NCI-H446 treated with DMSO at 0.1 percent for 48 hours (cell line): ENCODE data around the gene FER.
"Not testable (repeated sequence)": the region's sequence is repeated elsewhere in the genome, so short reads cannot be mapped to it uniquely, and the experiment has no call there.

Experiments used
- DNase-seq: peaks from one replicate; lab custom pipeline; 2025; lab: John Stamatoyannopoulos, UW

Gene FER

GRCh38 chr5:108747111-108747773, 455 bp upstream of the FER start:
- no peak for DNase-seq

- peak; percentile 98 for DNase-seq
Observed at GRCh38 chr5:108748401-108749127, 867 bp downstream of the FER start.

DNA sequence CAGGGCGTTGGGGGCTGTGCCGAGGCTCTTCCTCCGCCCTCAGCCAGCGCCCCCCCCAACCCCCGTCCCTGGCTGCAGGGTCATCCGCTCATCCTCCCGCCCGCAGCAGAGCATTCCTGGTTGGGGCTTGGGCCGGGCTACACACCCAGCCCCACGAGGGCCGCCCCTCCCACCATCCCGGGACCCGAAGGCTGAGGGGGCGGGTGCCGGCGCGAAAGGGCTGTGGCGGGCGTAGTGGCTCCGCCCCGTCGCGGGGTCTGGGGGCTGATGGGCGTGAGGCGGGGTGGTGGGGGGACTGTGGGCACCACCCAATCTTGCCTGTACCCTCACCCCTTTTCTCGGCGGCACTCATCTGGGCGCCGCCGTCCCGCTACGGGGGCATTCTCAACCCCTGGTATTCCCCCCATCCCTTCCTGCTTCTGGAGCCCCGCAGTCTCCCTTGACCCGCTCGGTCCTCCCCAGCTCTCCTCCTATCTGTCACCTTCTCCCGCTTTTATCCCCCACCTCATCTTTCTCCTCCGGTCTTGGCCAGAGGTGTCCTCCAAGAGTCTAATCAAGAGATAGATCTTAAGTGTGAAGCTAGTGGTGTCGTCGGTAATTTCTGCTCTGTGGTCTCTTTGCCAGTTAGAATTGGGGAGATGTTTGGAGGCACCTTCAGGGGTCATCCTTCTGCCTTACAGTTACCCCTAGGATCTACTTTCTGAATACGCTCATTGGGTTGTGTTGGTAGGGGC, 1.6 kb downstream of the FER start:
- no peak for DNase-seq

GRCh38 chr5:108753331-108753730, 5.6 kb downstream of the FER start:
- DNase-seq, result no peak

DNA sequence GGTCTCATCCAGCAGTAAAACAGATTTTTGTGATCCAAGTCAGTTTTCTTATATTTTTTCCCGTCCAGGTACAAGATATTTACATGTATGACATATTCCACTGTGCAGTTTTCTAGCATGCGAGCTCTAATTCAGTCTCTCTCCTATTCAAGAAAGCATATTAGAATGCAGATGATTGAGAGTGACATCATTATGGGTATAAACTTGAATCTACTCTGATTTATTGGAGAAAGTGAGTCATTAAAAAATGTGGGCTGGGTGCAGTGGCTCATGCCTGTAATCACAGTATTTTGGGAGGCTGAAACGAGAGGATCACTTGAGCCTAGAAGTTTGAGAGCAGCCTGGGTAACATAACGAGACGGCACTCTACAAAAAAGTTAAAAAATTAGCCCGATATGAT, 6.2 kb downstream of the FER start:
- no peak for DNase-seq

DNA sequence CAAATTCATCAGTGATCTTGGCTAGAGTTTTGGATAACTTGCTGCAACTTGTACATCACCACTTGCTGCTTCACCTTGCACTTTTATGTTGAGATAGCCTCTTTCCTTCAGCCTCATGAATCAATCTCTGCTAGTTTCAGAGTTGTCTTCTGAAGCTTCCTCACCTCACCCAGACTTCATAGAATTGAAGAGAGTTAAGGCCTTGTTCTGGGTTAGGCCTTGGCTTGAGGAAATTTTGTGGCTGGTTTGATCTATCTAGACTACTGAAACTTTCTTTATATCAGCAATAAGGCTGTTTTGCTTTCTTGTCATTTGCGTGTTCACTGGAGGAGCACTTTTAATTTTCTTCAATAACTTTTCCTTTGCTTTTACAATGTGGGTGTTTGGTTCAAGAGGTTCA, 12.8 kb downstream of the FER start:
- DNase-seq, result no peak

- DNase-seq, result no peak
Observed at GRCh38 chr5:108762660-108763059, 15.0 kb downstream of the FER start.

- DNase-seq, result no peak
Observed at GRCh38 chr5:108763222-108763916, 15.7 kb downstream of the FER start.

DNA sequence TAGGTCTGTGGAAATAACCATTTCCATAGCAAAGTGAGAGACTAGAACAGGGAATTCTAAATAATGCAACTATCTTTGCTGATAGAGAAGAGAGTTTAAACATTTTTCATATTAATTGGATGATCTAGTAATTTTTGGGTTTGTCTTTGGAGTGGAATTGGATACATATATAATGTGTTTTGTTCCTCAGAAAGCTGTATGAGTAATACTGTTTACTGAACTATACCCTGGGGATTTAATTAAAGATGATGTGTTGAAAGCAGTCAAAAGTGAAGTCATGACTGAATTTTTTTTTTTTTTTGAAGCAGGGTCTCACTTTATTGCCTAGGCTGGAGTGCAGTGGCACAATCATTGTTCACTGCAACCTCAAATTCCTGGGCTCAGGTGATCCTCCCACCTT, 17.9 kb downstream of the FER start:
- peak; percentile 62 for DNase-seq

DNA sequence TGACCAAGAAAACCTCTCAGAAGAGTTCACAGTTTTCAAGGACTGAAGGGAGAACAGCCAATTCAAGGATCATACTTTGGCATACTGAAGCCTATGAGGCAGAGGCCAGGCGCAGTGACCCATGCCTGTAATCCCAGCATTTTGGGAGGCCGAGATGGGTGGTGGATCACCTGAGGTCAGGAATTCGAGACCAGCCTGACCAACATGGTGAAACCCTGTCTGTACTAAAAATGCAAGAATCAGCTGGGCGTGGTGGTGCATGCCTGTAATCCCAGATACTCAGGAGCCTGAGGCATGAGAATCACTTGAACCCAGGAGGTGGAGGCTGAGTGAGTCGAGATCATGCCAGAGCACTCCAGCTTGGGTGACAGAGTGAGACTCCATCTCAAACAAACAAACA, 19.2 kb downstream of the FER start:
- not testable (repeated sequence) for DNase-seq

- no peak for DNase-seq
Observed at GRCh38 chr5:108769352-108769751, 21.7 kb downstream of the FER start.

GRCh38 chr5:108772626-108773025, 24.9 kb downstream of the FER start:
- DNase-seq, result no peak

DNA sequence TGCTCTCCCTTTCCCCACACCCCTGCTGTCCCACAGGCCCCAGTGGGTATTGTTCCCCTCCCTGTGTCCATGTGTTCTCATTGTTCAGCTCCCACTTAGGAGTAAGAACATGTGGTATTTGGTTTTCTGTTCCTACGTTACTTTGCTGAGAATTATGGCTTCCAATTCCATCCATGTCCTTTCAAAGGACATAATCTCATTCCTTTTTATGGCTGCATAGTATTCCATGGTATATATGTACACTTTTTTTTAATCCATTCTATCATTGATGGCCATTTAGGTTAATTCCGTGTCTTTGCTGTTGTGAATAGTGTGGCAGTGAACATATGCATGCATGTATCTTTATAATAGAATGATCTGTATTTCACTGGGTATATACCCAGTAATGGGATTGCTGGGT, 25.6 kb downstream of the FER start:
- DNase-seq, result no peak

- not testable (repeated sequence) for DNase-seq
Observed at GRCh38 chr5:108774079-108774478, 26.4 kb downstream of the FER start.

GRCh38 chr5:108777582-108777981, 29.9 kb downstream of the FER start:
- DNase-seq, result not testable (repeated sequence)

DNA sequence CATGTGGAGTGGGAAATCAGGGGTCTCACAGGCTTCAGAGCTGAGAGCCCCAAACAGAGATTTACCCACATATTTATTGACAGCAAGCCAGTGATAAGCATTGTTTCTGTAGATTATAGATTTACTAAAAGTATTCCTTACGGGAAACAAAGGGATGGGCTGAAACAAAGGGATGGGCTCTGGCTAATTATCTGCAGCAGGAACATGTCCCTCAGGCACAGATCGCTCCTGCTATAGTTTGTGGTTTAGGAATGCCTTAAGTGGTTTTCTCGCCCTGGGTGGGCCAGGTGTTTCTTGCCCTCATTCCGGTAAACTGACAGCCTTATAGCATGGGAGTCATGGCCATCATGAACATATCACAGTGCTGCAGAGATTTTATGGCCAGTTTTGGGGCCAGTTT, 36.9 kb downstream of the FER start:
- not testable (repeated sequence) for DNase-seq

DNA sequence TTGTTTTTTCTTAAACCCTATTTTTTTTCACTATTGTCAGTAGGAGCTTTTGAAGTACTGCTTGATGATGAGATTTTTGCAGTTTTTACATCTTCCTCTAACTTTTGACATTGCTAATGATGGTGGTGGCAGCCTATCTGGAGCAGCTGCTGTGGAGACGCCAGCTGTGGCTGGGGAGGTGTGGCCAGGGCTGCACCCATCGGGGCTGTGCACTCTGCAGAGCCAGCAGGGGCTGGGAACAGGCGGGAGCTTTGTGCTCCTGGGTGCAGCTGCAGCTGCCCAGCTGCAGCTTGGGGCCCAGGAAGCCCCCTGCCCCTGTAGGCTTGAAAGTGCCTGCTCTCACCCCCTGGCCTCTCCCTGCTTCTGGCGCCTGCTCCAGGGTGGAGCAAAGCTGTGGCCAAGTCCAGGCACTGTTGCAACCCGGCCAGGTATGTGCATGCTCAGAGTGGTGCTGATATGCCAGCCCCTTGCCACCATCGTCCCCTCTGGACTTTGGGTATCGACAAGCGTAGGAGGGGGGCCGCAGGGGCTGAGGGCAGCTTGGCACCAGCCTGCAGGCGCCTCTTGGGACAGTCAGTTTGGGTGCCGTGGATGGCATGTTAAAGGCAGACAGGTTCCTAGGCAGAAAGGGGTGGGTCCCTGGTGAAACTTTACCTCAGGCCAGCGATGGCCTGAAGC, 39.2 kb downstream of the FER start:
- no peak for DNase-seq

DNA sequence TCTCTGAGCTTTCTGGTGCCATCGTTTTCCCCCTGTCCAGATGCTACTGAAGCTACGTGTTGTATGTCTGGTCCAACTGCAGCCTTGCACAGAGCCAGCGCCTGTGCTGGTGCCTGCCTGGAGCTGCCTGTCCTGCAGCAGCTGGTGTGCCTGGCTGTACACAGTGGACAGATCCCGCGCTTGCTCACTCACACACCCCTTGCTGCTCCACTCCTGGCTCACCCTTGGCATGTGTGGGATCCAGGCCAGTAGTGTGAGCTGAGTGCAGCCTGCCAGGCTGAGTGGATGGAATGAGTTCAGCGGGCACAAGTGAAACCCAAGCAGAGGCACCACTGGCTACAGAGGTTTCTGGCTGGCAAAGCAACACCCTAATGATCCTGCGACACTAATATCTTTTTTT, 40.4 kb downstream of the FER start:
- peak; percentile 82 for DNase-seq

DNA sequence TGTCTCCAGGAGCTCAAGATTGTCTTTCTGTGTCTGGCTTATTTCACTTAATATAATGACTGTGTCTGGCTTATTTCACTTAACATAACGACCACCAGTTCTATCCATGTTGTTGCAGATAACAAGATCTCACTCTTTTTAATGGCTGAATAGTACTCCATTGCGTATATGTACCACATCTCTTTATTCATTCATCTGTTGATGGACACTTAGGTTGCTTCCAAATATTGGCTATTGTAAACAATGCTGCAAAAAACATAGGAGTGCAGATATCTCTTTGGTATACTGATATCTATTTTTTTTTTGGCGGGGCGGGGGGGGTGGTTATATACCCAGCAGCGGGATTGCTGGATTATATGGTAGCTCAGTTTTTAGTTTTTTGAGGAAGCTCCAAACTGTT, 45.5 kb downstream of the FER start:
- DNase-seq, result no peak

GRCh38 chr5:108794349-108794748, 46.7 kb downstream of the FER start:
- DNase-seq, result not testable (repeated sequence)

GRCh38 chr5:108797396-108797795, 49.7 kb downstream of the FER start:
- no peak for DNase-seq

DNA sequence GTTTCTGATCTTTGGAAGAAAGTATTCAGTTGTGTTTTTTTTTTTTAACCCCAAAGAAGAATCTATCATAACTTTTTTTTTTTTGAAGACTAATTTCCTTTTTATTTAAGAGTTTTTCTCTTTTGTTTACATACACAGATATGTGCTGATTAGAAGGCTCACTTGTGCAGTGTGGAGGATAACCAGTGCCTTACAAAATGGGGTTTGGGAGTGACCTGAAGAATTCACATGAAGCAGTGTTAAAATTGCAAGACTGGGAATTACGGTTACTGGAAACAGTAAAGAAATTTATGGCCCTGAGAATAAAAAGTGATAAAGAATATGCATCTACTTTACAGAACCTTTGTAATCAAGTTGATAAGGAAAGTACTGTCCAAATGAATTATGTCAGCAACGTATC, 50.3 kb downstream of the FER start:
- DNase-seq, result no peak
